A204.1 (cell line): ENCODE measurements around the gene ERAP2.

Experiments used
- FAIRE-seq: peaks from 2 replicates; lab custom pipeline; 2012; peaks lifted over from hg19 to GRCh38; lab: Jason Lieb, UNC

ERAP2 gene

GRCh38 chr5:96933764-96934707 is 57.7 kb downstream of the ERAP2 start:
- FAIRE-seq = no peak

DNA sequence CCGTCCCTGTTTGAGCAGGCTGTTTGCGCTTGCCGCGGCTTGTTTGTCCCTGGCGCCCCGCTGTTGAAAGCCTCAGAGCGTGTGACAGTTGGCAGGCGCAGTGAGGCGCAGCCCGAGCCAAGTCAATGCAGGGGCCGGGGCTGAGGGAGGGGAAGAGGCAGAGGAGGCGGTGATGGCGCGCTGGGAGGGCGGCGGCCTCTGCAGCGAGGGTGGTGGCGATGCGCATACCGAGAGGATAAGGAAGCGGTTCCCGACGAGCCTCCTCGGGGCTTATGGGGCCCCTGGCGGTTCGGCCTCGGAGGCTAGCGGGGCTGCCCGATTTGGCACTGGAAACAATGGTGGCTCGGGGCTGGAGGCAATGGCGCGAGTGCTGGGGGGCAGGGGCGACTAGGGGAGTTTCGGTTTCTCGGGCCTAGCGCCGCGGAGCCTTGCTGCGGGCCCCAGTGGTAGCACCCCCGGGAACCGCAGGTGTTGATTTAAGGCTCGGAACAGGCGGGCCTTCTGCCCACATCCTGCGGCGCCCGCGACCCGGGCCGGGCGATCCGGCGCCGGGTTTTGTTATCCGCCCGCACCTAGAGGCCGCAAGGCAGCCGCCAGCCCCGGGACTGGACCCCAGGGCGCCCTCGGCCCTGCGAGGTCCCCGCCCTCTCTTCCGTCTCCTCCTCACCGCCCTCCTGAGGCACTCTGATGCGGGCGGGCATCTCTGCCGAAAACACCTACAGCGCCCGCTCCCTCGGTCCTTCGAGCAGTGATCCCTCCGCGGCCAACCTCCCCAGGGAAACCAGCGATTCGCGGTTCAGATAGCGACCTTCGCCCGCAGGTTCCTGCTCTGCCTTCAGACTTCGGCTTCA is 58.6 kb downstream of the ERAP2 start:
- FAIRE-seq = no peak

GRCh38 chr5:96935559-96936430 is 59.5 kb downstream of the ERAP2 start, which contains the start of gene LNPEP:
TSS of gene LNPEP (plus strand) at chr5:96936080. CDS start at chr5:96936156, 76 bp downstream.
- FAIRE-seq = peak; percentile 65

- no peak for FAIRE-seq
These were observed 60.4 kb downstream of the ERAP2 start for GRCh38 chr5:96936431-96937320.

DNA sequence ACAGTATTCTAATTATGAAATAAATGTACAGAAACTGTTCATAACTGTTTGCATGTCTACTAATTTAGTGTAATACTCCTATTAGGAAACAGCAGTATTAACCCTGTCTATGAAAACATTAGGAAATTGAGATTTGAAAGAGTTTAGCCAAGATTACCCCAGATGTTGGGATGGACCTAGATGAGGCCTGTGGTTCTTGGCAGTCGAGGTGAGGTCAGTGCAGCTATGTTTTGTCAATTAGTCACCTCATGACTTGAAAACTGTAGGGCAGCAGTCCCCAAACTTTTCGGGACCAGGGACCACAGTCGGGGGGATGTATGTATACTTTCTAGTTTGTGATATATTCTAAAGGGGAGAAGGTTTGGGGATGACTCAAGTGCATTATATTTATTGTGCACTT is 64.3 kb downstream of the ERAP2 start:
- FAIRE-seq = no peak

DNA sequence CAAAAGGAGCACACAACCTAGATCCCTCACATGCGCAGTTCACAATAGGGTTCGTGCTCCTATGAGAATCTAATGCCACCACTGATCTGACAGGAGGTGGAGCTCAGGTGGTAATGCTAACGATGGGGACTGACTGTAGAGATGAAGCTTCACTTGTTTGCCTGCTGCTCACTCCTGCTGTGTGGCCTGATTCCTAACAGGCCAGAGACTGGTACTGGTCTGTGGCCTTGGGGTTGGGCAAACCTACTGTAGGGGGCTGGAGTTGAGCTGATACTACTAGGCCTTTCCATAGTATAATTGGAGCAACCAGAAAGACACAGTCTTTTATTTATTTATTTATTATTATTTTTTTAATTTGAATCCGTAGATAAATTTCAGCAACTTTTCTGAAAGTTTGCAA is 64.8 kb downstream of the ERAP2 start:
- no peak for FAIRE-seq

- no peak for FAIRE-seq
These were observed 65.8 kb downstream of the ERAP2 start for GRCh38 chr5:96942078-96942477.

- FAIRE-seq = no peak
These were observed 66.6 kb downstream of the ERAP2 start for GRCh38 chr5:96942911-96943310.

DNA sequence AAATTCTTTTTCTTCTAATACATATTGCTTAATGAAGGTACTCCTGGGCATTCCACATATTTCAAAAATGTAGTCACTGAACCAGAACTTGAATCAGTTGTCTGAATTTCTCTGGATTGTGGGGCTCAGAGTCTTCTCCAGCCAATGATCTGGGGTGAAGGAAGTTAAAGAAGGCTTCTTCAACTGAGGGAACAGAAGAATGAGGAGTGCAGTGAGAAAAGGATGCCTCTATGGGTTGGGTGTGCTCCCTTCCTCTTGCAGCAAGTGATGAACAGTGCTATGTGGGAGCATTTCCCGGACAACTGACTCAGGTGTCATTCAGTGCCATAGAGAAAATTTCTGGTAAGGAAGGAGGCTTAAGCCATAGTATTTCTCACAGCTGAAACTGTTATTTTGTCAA is 67.5 kb downstream of the ERAP2 start:
- no peak for FAIRE-seq

GRCh38 chr5:96945144-96945897 is 69.0 kb downstream of the ERAP2 start:
- FAIRE-seq = no peak

DNA sequence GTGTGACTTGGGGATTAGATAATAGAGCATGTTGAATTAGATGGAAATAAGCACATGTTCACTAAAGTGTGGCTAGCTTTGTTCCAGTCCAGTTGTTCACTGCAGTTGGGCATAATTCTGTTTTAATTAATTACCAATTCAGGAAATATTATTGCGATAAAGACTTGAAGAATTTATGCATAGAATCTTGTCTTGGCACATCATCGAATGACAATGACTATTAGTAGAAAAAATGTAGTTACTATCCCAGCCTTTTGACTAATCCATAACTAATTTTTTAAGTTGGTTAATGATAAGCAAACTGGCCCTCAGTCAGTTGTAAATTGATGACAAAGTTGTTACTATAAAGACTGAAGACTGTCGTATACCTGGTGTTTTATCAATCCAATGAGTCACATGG is 70.1 kb downstream of the ERAP2 start:
- no peak for FAIRE-seq

GRCh38 chr5:96952118-96952750 is 75.9 kb downstream of the ERAP2 start:
- no peak for FAIRE-seq

GRCh38 chr5:96952974-96953730 is 76.9 kb downstream of the ERAP2 start:
- no peak for FAIRE-seq

DNA sequence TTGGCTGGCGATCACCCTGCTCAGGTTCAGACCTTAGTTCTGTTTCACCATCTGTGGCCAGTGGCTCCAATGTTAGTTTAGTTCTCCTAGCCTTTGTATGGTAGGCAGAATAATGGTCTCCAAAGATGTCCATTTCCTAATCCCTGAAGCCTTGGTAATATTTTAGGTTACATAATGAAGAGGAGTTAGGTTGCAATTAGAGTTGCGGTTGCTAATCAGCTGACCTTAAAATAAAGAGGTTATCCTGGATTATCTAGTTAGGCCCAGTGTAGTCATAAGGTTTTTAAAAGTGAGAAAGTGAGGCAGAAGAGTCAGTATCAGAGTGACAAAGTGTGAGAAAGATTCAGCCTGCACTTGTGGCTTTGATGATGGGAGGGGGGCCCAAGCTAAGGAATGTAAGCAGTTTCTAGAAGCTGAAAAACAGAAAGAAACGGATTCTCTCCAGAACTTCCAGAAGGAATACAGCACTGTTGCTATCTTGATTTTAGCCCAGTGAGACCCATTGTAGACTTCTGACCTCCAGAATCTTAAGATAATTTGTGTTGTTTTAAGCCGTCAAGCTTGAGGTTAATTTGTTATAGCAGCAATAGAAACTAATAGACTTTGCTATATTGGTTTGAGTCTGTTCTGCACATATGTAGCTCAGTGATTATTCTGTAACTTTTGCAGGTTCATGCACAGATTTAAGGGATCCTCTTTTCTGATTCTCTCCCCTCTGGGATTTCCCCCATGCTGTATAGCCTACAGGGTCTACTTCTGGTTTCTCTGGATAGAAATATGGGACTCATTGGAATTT is 81.2 kb downstream of the ERAP2 start:
- no peak for FAIRE-seq

DNA sequence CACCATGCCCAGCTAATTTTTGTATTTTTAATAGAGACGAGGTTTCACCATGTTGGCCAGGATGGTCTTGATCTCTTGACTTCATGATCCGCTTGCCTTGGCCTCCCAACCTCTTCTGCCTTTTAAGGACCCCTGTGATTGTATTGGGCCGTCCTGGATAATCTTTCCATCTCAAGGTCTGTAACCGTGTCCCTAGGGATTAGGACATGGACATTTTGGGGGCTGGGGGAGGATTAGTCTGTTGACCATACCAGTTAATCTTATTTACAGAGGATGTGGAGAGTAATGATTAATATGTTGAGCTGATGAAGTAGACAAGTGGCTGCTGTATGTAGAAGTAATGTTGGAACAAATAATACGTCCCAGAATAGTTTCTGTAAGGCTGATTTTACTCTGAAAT is 82.7 kb downstream of the ERAP2 start:
- FAIRE-seq = no peak

DNA sequence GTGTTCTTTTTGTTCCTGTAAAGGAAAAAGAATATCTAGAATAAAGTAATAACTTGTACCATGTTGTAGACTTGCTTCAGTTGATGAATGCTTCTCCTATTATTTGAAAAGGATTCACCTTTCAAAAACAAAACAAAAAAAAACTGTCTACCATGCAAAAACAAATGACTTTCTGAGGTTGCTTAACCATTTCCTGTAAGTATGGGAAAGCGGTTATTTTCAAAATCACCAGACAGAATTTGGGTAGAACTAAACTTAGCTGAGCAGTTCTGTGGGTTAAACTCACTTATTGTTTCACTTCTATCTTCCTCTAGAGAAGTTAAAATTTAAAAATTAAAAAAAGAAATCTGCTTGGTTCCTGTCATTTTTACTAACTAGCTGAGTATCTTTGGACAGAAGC is 84.8 kb downstream of the ERAP2 start:
- no peak for FAIRE-seq

DNA sequence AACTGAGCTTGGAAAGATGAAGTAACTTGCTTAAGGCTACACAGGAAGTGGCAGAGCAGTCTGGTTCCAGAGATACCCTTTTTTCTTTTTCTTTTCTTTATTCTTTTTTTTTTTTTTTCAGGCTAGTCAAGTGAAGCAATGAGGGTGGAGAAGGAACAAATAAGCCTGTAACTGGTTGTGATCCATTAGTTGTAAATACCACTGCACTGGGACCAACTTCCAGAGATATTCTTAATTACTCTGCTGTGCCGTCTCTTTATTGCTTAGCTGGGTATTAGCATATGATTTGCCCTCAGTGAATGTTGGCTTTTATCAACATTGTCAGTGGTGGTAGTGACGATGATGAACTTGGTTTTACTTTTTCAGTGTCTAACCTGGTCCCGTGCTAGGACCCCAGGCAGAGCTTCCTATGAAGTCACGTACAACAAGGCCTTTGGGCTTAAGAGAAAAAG is 86.3 kb downstream of the ERAP2 start:
- no peak for FAIRE-seq

- FAIRE-seq = no peak
These were observed 87.0 kb downstream of the ERAP2 start for GRCh38 chr5:96963267-96963666.
